PC-3 (cell line): ENCODE measurements around the gene NEURL1B.

Experiments
- EZH2 ChIP-seq: fragments of 300-600 bp; sonication (generic); IDR thresholded peaks from one replicate; pipeline ENCODE4 v1.6.1; 2017; ENCODE audit warnings: antibody characterized with exemption, mild to moderate bottlenecking, low read length; ENCODE audit not compliant: unreplicated experiment
- TF ChIP-seq, protein P1 (sequence below): fragments of 300-600 bp; sonication (generic); conservative IDR thresholded peaks from 2 replicates; pipeline ENCODE4 v1.5.1; 2017; ENCODE audit warnings: antibody characterized with exemption, low read depth, mild to moderate bottlenecking, low read length

DNA sequence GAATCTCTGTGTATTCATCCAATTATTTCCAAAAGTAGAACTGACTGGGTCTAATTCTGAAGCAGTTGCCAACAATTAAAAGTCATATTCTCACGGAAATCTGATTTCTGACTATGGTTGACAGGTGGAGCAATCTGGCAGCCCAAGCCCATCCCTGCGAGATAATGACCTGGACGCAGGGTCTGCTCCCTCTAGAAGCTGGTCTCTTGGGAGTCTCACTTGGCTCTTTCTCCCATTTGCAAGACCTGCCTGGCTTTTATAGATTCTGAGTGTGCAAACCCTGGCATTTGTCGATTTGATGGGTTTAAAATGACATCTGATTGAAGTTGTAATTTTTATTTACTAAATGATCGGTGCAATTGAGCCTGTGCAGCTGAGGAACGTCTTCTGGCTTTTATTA is 49.4 kb upstream of the NEURL1B start:
- TF ChIP-seq, protein P1, sequence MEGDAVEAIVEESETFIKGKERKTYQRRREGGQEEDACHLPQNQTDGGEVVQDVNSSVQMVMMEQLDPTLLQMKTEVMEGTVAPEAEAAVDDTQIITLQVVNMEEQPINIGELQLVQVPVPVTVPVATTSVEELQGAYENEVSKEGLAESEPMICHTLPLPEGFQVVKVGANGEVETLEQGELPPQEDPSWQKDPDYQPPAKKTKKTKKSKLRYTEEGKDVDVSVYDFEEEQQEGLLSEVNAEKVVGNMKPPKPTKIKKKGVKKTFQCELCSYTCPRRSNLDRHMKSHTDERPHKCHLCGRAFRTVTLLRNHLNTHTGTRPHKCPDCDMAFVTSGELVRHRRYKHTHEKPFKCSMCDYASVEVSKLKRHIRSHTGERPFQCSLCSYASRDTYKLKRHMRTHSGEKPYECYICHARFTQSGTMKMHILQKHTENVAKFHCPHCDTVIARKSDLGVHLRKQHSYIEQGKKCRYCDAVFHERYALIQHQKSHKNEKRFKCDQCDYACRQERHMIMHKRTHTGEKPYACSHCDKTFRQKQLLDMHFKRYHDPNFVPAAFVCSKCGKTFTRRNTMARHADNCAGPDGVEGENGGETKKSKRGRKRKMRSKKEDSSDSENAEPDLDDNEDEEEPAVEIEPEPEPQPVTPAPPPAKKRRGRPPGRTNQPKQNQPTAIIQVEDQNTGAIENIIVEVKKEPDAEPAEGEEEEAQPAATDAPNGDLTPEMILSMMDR: no peak
- no peak for TF ChIP-seq EZH2
